Measurements from ENCODE around the gene KRTAP4-1. TPM values are rescaled to one million over a fixed set of nuclear protein-coding genes. Genes with fewer than 3 reads are reported as not detected.

Gene KRTAP4-1
- total RNA-seq, 1 experiment from 2014 or later = not detected

GRCh38 chr17:41186872-41187271 lies 2.2 kb upstream of the KRTAP4-1 start:
- no TSS peak for BruUV-seq (replicated peaks)
- no peak overlapping the region for H3K27ac Mint-ChIP-seq (ENCODE audit: low read depth, unreplicated experiment)
- DNase-seq (ENCODE audit: unreplicated experiment) = no peak
- no peak overlapping the region for H3K4me3 Mint-ChIP-seq (ENCODE audit: unreplicated experiment)
- ChIA-PET POLR2A (interaction anchor here (0.5 to 1.2 kb wide), 4 partner anchors 25 to 503 kb away, joined by 3 to 5 read pairs (median 4); no protein-coding TSS in a partner anchor), CTCF (interaction anchor here (0.6 to 1.5 kb wide), 2 partner anchors 136 to 389 kb away, joined by 3 read pairs; no protein-coding TSS in a partner anchor)
- H3K9me3 Mint-ChIP-seq (ENCODE audit: unreplicated experiment) = no peaks in the 10 kb centered on the region
- peaks cover 64% of the 10 kb centered on the region for H3K27me3 Mint-ChIP-seq (ENCODE audit: insufficient read depth, unreplicated experiment)
- H3K36me3 Mint-ChIP-seq (ENCODE audit: insufficient read depth, unreplicated experiment) = no peaks in the 10 kb centered on the region
- H3K4me1 Mint-ChIP-seq (ENCODE audit: insufficient read depth, unreplicated experiment) = no peaks in the 10 kb centered on the region
- intact Hi-C loops (cut with micrococcal nuclease) = no loop called here
- no peak for TF ChIP-seq CTCF (IDR thresholded peaks at IDR 0.05; ENCODE audit: unreplicated experiment)

- intact Hi-C loops (cut with micrococcal nuclease) = no loop called here
- ChIA-PET CTCF (interaction anchor here (0.7 kb wide), 1 partner anchor 138 kb away, joined by 5 read pairs; no protein-coding TSS in a partner anchor), POLR2A (no interaction called here)
- no TSS peak for BruUV-seq (replicated peaks)
- H3K4me3 Mint-ChIP-seq (ENCODE audit: unreplicated experiment) = no peak overlapping the region
- H3K27ac Mint-ChIP-seq (ENCODE audit: low read depth, unreplicated experiment) = no peak overlapping the region
- no peak for DNase-seq (ENCODE audit: unreplicated experiment)
- no peaks in the 10 kb centered on the region for H3K9me3 Mint-ChIP-seq (ENCODE audit: unreplicated experiment)
- TF ChIP-seq CTCF (IDR thresholded peaks at IDR 0.05; ENCODE audit: unreplicated experiment) = no peak
- no peaks in the 10 kb centered on the region for H3K4me1 Mint-ChIP-seq (ENCODE audit: insufficient read depth, unreplicated experiment)
- peaks cover 46% of the 10 kb centered on the region for H3K27me3 Mint-ChIP-seq (ENCODE audit: insufficient read depth, unreplicated experiment)
- H3K36me3 Mint-ChIP-seq (ENCODE audit: insufficient read depth, unreplicated experiment) = no peaks in the 10 kb centered on the region
Observed at GRCh38 chr17:41185001-41185400, 290 bp upstream of the KRTAP4-1 start.

- POLR2A ChIA-PET = interaction anchor here (0.9 kb wide), 1 partner anchor 10 kb away, joined by 3 read pairs; no protein-coding TSS in a partner anchor
- H3K27ac Mint-ChIP-seq (ENCODE audit: low read depth, unreplicated experiment) = no peak overlapping the region
- BruUV-seq (replicated peaks) = no TSS peak
Observed at GRCh38 chr17:41178843-41179616, 5.7 kb downstream of the KRTAP4-1 start.

More at GRCh38 chr17:41178843-41179616, 5.7 kb downstream of the KRTAP4-1 start:
- CTCF ChIA-PET = interaction anchor here (0.7 to 1.4 kb wide), 2 partner anchors 34 to 143 kb away, joined by 3 to 5 read pairs; no protein-coding TSS in a partner anchor
- Mint-ChIP-seq H3K4me3 (ENCODE audit: unreplicated experiment) (no peak overlapping the region), H3K36me3 (ENCODE audit: insufficient read depth, unreplicated experiment) (no peaks in the 10 kb centered on the region), H3K27me3 (ENCODE audit: insufficient read depth, unreplicated experiment) (peaks cover 35% of the 10 kb centered on the region), H3K4me1 (ENCODE audit: insufficient read depth, unreplicated experiment) (no peaks in the 10 kb centered on the region), H3K9me3 (ENCODE audit: unreplicated experiment) (no peaks in the 10 kb centered on the region)
- no peak for TF ChIP-seq CTCF (IDR thresholded peaks at IDR 0.05; ENCODE audit: unreplicated experiment)
- intact Hi-C loops (cut with micrococcal nuclease) = no loop called here
- no peak for DNase-seq (ENCODE audit: unreplicated experiment)

Measured in MCF 10A (cell line).